ENCODE data around the gene MTARC1.

The MTARC1 gene

DNA sequence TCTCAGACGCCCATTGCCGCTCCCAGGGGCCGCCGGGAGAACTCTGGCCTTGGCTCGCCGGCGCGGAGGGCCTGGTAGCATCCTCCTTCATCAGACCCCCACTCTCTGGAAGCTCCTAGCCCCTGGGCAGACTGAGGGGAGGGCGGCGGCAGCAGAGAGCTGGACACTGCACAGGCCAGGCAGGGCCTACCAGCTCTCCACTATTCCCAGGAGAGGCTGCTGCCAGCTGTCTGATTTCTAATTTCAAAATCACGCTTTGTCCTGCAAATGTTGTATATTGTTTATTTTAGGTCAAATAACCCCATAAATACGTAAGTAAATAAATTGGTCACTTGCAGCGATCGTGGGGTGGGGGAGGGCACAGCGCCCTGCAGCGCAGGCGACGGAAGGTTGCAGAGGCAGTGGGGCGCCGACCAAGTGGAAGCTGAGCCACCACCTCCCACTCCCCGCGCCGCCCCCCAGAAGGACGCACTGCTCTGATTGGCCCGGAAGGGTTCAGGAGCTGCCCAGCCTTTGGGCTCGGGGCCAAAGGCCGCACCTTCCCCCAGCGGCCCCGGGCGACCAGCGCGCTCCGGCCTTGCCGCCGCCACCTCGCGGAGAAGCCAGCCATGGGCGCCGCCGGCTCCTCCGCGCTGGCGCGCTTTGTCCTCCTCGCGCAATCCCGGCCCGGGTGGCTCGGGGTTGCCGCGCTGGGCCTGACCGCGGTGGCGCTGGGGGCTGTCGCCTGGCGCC lies at the start of gene MTARC1:
Gene MTARC1 (plus strand): TSS at position 577 of the 732 bp plus-strand sequence. CDS start 32 bp downstream, at position 609.
- peaks cover 45% of the 10 kb centered on the region for H3K27me3 Mint-ChIP-seq
- no peak for DNase-seq (ENCODE audit: low spot score in 2 of 2)

DNA sequence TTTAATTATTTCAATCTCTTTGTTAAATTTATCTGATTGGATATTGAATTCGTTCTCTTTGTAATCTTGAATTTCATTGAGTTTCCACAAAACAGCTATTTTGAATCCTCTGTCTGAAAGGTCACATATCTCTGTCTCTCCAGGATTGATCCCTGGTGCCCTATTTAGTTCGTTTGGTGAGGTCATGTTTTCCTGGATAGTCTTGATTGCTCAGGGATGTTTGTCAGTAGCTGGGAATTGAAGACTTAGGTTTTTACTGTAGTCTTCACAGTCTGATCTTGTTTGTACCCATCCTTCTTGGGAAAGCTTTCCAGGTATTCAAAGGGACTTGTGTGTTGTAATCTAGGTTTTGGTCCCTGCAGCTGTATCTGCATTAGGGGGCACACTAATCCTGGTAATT lies 45.4 kb upstream of the MTARC1 start:
- Mint-ChIP-seq H3K36me3 (ENCODE audit: insufficient read depth) (peaks cover 2% of the 10 kb centered on the region), H3K27me3 (peaks cover 55% of the 10 kb centered on the region), H3K4me3 (no peak overlapping the region), H3K4me1 (no peaks in the 10 kb centered on the region), H3K27ac (ENCODE audit: low read depth) (no peak overlapping the region), H3K9me3 (no peaks in the 10 kb centered on the region)
- DNase-seq (ENCODE audit: low spot score in 2 of 2) (no peak), ATAC-seq (replicated peaks; ENCODE audit: extremely low read depth, poor library complexity, severe bottlenecking) (no peak)

More for the DNA sequence above, at the start of gene MTARC1:
- Mint-ChIP-seq H3K36me3 (ENCODE audit: insufficient read depth) (no peaks in the 10 kb centered on the region), H3K27ac (ENCODE audit: low read depth) (no peak within 1 kb of the TSS), H3K9me3 (no peaks in the 10 kb centered on the region), H3K4me3 (no peak within 1 kb of the TSS), H3K4me1 (no peaks in the 10 kb centered on the region)
- no peak for ATAC-seq (replicated peaks; ENCODE audit: extremely low read depth, poor library complexity, severe bottlenecking)

DNA sequence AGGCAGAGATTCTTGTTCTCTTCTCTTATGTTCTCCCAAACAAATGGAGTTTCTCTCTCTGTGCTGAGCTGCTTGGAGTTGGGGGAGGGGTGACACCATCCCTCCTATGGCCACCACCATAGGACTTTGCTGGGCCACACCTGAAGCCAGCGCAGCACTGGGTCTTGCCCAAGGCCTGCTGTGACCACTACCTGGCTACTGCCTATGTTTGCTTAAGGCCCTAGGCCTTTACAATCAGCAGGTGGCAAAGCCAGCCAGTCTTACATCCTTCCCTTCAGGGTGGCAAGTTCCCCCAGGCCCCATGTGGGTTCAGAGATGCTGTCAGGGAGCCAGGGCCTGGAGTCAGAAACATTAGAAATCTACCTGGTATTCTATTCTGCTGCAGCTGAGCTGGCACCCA lies 44.9 kb upstream of the MTARC1 start:
- Mint-ChIP-seq H3K4me1 (no peaks in the 10 kb centered on the region), H3K4me3 (no peak overlapping the region), H3K9me3 (no peaks in the 10 kb centered on the region), H3K27ac (ENCODE audit: low read depth) (no peak overlapping the region), H3K27me3 (peaks cover 60% of the 10 kb centered on the region), H3K36me3 (ENCODE audit: insufficient read depth) (peaks cover 2% of the 10 kb centered on the region)
- DNase-seq (ENCODE audit: low spot score in 2 of 2): no peak
- ATAC-seq (replicated peaks; ENCODE audit: extremely low read depth, poor library complexity, severe bottlenecking): no peak

DNA sequence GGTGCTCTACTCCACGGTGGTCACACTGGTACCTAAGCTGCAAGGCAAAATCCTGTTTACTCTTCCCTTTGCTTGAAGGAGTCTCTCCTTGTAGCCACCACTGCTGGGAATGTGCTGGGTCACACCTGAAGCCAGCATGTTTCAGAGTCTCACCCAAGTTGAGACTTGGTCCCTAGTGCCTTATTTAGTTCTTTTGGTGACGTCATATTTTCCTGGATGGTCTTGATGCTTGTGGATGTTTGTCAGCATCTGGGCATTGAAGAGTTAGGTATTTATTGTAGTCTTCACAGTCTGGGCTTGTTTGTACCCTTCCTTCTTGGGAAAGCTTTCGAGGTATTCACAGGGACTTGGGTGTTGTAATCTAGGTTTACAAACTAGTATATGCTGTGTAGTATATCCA lies 44.2 kb upstream of the MTARC1 start:
- Mint-ChIP-seq H3K27me3 (peaks cover 67% of the 10 kb centered on the region), H3K27ac (ENCODE audit: low read depth) (no peak overlapping the region), H3K4me1 (no peaks in the 10 kb centered on the region)

DNA sequence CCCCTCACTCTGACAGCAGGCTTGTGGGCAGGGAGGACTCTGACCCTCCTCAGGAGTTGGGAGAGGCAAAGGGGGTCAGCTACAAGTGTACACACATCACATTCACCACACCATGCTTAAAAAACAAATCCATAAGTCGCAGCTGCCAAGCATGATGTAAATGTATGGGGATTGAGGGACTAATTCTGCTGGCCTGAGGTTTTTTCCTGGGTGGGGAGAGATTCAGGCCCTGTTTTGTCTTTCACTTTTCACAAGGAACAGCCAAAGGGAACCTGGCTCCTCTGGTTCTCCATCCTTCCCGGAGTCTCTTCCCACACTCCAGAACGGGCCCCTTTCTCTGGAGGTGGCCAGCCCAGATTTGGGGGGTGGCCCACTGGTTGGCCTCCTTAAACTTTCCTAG lies 39.9 kb upstream of the MTARC1 start:
- H3K27ac Mint-ChIP-seq (ENCODE audit: low read depth): no peak overlapping the region
- no peaks in the 10 kb centered on the region for H3K4me1 Mint-ChIP-seq
- peaks cover 79% of the 10 kb centered on the region for H3K27me3 Mint-ChIP-seq

More for the DNA sequence above, 44.2 kb upstream of the MTARC1 start:
- ATAC-seq (replicated peaks; ENCODE audit: extremely low read depth, poor library complexity, severe bottlenecking) (no peak), DNase-seq (ENCODE audit: low spot score in 2 of 2) (no peak)
- peaks cover 2% of the 10 kb centered on the region for H3K36me3 Mint-ChIP-seq (ENCODE audit: insufficient read depth)
- H3K4me3 Mint-ChIP-seq: no peak overlapping the region
- H3K9me3 Mint-ChIP-seq: no peaks in the 10 kb centered on the region

DNA sequence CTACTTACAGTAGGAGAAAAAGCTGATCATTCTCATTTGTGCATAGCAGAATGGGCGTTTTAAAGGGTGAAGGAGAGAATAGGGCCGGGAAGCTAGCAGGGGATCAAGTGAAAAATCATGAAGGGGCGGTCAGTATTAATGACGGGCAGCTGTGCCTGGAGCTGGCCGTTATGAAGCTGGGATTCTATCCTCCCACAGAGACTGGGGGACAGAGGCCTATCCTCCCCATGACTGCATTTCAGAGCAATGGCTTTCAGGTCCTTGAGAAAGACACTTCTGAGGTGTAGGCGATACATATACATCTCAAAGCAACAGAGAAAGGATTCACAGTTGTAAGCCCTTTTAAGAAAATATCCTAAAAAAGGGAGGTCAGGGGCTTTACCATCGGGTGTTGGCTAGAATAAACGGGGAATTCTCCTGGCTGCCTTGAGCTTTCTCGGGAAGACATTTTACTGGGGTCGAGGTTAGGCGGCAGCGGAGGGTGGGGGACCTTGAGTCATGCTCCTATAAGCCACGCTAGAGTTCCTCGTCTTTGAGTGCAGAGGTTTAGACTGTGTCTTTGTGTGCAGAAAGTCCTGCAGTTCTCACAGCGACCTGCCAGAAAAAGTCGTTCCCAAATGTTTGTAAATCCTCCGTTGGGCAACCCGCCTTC lies 39.1 kb upstream of the MTARC1 start:
- H3K36me3 Mint-ChIP-seq (ENCODE audit: insufficient read depth): no peaks in the 10 kb centered on the region
- peak overlapping the region; percentile 17 for H3K4me3 Mint-ChIP-seq
- no peaks in the 10 kb centered on the region for H3K4me1 Mint-ChIP-seq
- H3K9me3 Mint-ChIP-seq: no peaks in the 10 kb centered on the region
- no peak overlapping the region for H3K27ac Mint-ChIP-seq (ENCODE audit: low read depth)
- peaks cover 79% of the 10 kb centered on the region for H3K27me3 Mint-ChIP-seq
- DNase-seq (ENCODE audit: low spot score in 2 of 2) (no peak), ATAC-seq (replicated peaks; ENCODE audit: extremely low read depth, poor library complexity, severe bottlenecking) (no peak)

More for the DNA sequence above, 39.9 kb upstream of the MTARC1 start:
- no peak for DNase-seq (ENCODE audit: low spot score in 2 of 2)
- Mint-ChIP-seq H3K36me3 (ENCODE audit: insufficient read depth) (no peaks in the 10 kb centered on the region), H3K4me3 (no peak overlapping the region), H3K9me3 (no peaks in the 10 kb centered on the region)
- no peak for ATAC-seq (replicated peaks; ENCODE audit: extremely low read depth, poor library complexity, severe bottlenecking)

DNA sequence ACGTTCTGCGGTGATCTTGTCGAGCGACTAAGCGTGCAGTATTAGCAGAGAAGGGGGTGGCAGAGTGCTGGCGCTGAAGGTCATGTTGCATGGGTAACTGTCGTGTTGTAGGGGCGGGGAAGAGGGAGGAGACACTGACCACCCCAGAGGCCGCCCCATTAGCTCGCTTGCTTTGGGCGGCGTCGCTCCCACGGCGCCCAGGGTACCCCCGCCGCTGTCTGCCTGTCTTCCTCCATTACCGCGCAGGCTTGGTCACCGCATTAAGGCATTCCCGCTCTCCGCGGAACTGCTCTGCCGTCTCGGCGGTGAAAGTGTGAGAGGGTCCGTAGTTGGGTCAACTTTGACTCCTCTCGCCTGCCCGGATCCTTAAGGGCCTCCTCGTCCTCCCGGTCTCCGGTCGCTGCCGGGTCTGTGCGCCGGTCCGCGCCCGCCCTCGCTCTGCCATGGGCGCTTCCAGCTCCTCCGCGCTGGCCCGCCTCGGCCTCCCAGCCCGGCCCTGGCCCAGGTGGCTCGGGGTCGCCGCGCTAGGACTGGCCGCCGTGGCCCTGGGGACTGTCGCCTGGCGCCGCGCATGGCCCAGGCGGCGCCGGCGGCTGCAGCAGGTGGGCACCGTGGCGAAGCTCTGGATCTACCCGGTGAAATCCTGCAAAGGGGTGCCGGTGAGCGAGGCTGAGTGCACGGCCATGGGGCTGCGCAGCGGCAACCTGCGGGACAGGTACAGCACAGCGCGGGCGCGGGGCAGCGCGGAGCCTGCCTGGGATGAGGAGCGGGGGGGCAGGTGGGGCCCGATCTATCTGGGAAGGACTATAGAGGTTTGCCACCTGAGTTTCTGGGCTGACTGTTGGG lies 38.4 kb upstream of the MTARC1 start, which contains the start of gene MTARC2:
Gene MTARC2 (plus strand): TSS at position 234 of the 846 bp plus-strand sequence. CDS start 210 bp downstream, at position 444.
- DNase-seq (ENCODE audit: low spot score in 2 of 2) (no peak), ATAC-seq (replicated peaks; ENCODE audit: extremely low read depth, poor library complexity, severe bottlenecking) (no peak)
- no peaks in the 10 kb centered on the region for H3K4me1 Mint-ChIP-seq
- peak within 1 kb of the TSS; percentile 41 for H3K4me3 Mint-ChIP-seq
- no peak within 1 kb of the TSS for H3K27ac Mint-ChIP-seq (ENCODE audit: low read depth)
- H3K36me3 Mint-ChIP-seq (ENCODE audit: insufficient read depth): no peaks in the 10 kb centered on the region
- no peaks in the 10 kb centered on the region for H3K9me3 Mint-ChIP-seq
- peaks cover 76% of the 10 kb centered on the region for H3K27me3 Mint-ChIP-seq

DNA sequence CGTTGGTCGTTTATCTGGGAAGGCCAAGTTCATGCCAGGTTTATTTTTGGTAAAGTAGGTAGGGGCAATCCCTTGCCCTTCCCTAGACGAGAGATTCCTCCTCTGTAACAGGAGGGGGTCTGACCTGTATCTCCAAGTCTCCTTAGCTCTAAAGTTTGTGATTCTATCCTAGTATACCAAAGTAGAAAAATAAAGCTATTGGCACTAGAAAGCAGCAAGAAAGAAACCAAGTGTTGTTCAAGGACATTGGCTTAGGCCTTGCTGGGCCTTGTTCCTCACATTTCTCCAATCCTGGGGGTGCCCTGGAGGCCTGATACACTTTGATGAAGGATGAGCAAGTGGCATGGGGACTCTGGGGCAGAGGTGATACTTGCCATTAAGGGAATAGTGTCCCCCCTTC lies 37.8 kb upstream of the MTARC1 start:
- Mint-ChIP-seq H3K27me3 (peaks cover 72% of the 10 kb centered on the region), H3K36me3 (ENCODE audit: insufficient read depth) (no peaks in the 10 kb centered on the region), H3K27ac (ENCODE audit: low read depth) (no peak overlapping the region), H3K4me1 (peaks cover 2% of the 10 kb centered on the region), H3K4me3 (peak overlapping the region; percentile 41), H3K9me3 (no peaks in the 10 kb centered on the region)
- ATAC-seq (replicated peaks; ENCODE audit: extremely low read depth, poor library complexity, severe bottlenecking) (no peak), DNase-seq (ENCODE audit: low spot score in 2 of 2) (no peak)

DNA sequence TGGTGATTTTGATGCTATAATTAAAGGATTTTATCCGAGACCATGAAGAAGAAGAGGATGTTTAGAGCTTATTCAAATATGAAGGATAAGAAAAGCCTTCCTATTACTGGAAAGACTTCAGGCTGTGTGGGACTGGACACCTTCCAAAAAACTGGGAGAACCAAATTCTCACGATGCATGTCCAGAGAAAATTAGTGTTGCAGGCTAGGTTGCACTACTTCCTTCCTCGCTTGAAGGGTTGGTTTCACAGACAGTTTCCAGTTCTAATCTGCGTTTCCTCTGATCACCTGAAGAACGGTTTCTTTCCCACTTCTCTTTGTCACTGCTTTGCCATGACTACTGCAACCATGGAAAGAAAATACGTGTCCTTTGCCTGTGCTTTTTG lies 36.6 kb upstream of the MTARC1 start:
- no peak for DNase-seq (ENCODE audit: low spot score in 2 of 2)
- Mint-ChIP-seq H3K27ac (ENCODE audit: low read depth) (no peak overlapping the region), H3K36me3 (ENCODE audit: insufficient read depth) (no peaks in the 10 kb centered on the region), H3K4me1 (peaks cover 7% of the 10 kb centered on the region), H3K27me3 (peaks cover 76% of the 10 kb centered on the region), H3K4me3 (no peak overlapping the region), H3K9me3 (no peaks in the 10 kb centered on the region)
- no peak for ATAC-seq (replicated peaks; ENCODE audit: extremely low read depth, poor library complexity, severe bottlenecking)

DNA sequence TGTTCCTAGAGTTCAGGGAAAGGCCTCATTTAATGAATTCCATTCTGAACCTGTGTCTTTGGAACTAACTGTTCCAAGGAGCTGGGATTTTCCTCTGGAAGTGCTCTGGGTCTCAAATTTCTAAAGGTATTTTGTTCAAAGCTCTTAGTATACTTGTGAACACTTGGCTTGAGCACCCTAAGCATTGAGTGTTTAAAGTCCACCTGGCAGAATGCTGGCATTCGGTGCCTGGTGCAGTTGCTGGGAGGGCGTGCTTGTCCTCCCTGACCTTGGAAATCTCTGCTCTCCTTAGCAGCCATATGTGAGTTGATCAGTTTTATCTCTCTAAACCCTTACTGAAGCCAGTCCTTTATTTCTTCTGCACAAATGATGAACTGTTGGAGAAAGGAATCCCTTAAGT lies 35.6 kb upstream of the MTARC1 start:
- Mint-ChIP-seq H3K36me3 (ENCODE audit: insufficient read depth) (no peaks in the 10 kb centered on the region), H3K4me3 (no peak overlapping the region), H3K4me1 (peaks cover 7% of the 10 kb centered on the region), H3K27me3 (peaks cover 77% of the 10 kb centered on the region), H3K27ac (ENCODE audit: low read depth) (no peak overlapping the region), H3K9me3 (no peaks in the 10 kb centered on the region)
- no peak for DNase-seq (ENCODE audit: low spot score in 2 of 2)
- ATAC-seq (replicated peaks; ENCODE audit: extremely low read depth, poor library complexity, severe bottlenecking): no peak

DNA sequence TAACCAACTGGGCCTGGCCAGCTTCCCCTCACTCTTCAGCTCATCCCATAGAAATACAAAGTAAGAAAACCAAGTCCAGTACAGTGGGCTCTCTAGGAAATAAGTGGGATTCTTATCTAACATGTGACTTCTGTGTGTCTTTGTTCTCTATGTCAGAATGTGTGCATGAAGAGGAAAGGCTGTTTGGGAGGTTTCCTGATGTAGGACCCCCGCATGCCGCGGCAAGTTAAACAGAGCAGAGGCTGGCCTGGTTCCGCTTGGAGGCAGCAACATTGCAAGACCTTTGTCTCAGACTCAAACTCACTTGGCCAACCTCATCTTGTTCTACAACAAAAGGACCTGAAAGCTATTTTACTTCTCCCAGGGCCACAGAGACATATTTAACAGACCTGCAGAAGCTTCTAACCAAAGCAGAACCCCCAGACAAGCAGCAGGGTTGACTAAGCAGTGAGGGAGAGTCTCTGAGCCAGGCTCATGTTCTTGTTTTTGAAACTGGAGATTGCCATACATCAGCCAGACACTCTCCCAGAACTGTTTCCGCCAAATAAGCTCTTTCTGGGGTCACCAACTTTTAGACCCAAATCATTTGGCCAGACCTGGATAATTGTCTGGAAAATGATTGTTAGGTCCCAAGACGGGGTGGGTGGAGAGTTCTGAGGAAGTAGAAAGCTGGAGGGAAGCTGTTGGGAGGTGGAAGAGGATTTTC lies 32.3 kb upstream of the MTARC1 start:
- DNase-seq (ENCODE audit: low spot score in 2 of 2): no peak
- no peak overlapping the region for H3K27ac Mint-ChIP-seq (ENCODE audit: low read depth)
- no peaks in the 10 kb centered on the region for H3K36me3 Mint-ChIP-seq (ENCODE audit: insufficient read depth)
- peaks cover 7% of the 10 kb centered on the region for H3K4me1 Mint-ChIP-seq
- peaks cover 71% of the 10 kb centered on the region for H3K27me3 Mint-ChIP-seq
- H3K4me3 Mint-ChIP-seq: no peak overlapping the region
- H3K9me3 Mint-ChIP-seq: no peaks in the 10 kb centered on the region
- no peak for ATAC-seq (replicated peaks; ENCODE audit: extremely low read depth, poor library complexity, severe bottlenecking)

DNA sequence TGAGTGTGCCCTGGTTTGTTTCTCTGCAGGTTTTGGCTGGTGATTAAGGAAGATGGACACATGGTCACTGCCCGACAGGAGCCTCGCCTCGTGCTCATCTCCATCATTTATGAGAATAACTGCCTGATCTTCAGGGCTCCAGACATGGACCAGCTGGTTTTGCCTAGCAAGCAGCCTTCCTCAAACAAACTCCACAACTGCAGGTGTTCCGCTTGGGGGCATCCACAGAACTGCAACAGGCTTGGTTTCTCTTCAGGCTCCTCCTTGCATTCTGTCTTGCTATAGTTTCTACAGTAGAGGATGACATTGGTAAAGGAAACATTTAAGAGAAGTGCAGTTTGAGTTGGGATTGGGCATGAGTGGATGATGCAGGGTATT lies 31.8 kb upstream of the MTARC1 start:
- H3K27ac Mint-ChIP-seq (ENCODE audit: low read depth): no peak overlapping the region
- no peaks in the 10 kb centered on the region for H3K9me3 Mint-ChIP-seq
- DNase-seq (ENCODE audit: low spot score in 2 of 2) (no peak), ATAC-seq (replicated peaks; ENCODE audit: extremely low read depth, poor library complexity, severe bottlenecking) (no peak)
- H3K36me3 Mint-ChIP-seq (ENCODE audit: insufficient read depth): no peaks in the 10 kb centered on the region
- peaks cover 7% of the 10 kb centered on the region for H3K4me1 Mint-ChIP-seq
- H3K27me3 Mint-ChIP-seq: peaks cover 71% of the 10 kb centered on the region
- H3K4me3 Mint-ChIP-seq: no peak overlapping the region

Data from central memory CD8-positive, alpha-beta T cell (primary cell).